HCT116 (cell line): ENCODE measurements around the gene CDV3. TPM values are rescaled to one million over a fixed set of nuclear protein-coding genes. Genes with fewer than 3 reads are reported as not detected.

Experiments
- ATAC-seq: fragments of 200-7000 bp; cut with Tn5 transposase; 2 replicates; pipeline ENCODE4 v1.9.1; 2020; ENCODE audit warnings: mild to moderate bottlenecking, moderate library complexity
- BruUV-seq: library from RNA; stranded (reverse); fragments of 400-500 nt; replicated peaks from 2 replicates; lab custom pipeline; 2021; lab: Mats Ljungman, UMichigan
- CTCF ChIA-PET: fragments of 300-600 bp; sonication (Branson Sonifier 250); formaldehyde crosslinking; loops from one replicate; lab custom pipeline; 2021; ENCODE audit warnings: antibody characterized with exemption; lab: Charles Lee
- POLR2A ChIA-PET: fragments of 300-600, 350-600 bp; sonication (Branson Sonifier 250); formaldehyde crosslinking; loops from one replicate; lab custom pipeline; 2021; ENCODE audit warnings: antibody characterized with exemption; lab: Charles Lee
- RAD21 ChIA-PET, 2 experiments: fragments of 300-600 bp; sonication (Branson Sonifier 250); formaldehyde crosslinking; loops; one replicate each; lab custom pipeline; 2023; ENCODE audit warnings: low total read pairs in 2 of 2; ENCODE audit not compliant: uncharacterized antibody in 2 of 2, unreplicated experiment in 2 of 2, low non-redundant PET in 1 of 2; lab: Charles Lee
- DNase-seq: peaks from one replicate; pipeline ENCODE4 v3.0.0-alpha.2; 2010; ENCODE audit warnings: low read depth, low spot score
- H2AFZ ChIP-seq: fragments of 200-600 bp; shearing (Covaris generic), sonication (generic); 2 replicates; pipeline ENCODE4 v1.6.1; 2017; ENCODE audit warnings: low read depth, mixed run types, mixed read lengths, antibody characterized with exemption, low read length; ENCODE audit not compliant: poor library complexity, severe bottlenecking
- H3K27ac ChIP-seq: 2 replicates; pipeline ENCODE4 v1.5.1; 2012; ENCODE audit warnings: low read depth, low read length
- H3K27me3 ChIP-seq: fragments of 200-600 bp; sonication (generic); 2 replicates; pipeline ENCODE4 v1.6.1; 2016; ENCODE audit warnings: mixed run types, low read length, mixed read lengths; ENCODE audit not compliant: insufficient read depth
- H3K36me3 ChIP-seq, 2 experiments: fragments of 200-500 bp in 1 of 2; fragments of 200-600 bp in 1 of 2; sonication (Bioruptor generic) in 1 of 2; sonication (generic) in 1 of 2; 2 replicates each; pipeline versions ENCODE4 v1.5.1 to v1.6.1; 2014 to 2016; ENCODE audit warnings: low read length in 2 of 2, inconsistent platforms in 1 of 2, mixed read lengths in 1 of 2, mixed run types in 1 of 2; ENCODE audit not compliant: insufficient read depth in 2 of 2, control insufficient read depth in 1 of 2
- H3K4me1 ChIP-seq, 2 experiments: fragments of 200-600 bp in 1 of 2; sonication (generic) in 1 of 2; 2 replicates each; pipeline versions ENCODE4 v1.5.1 to v1.6.1; 2012 to 2017; ENCODE audit warnings: low read length in 2 of 2, inconsistent platforms in 1 of 2, mild to moderate bottlenecking in 1 of 2, mixed read lengths in 1 of 2, mixed run types in 1 of 2, moderate library complexity in 1 of 2; ENCODE audit not compliant: insufficient read depth in 2 of 2, control insufficient read depth in 1 of 2
- H3K4me2 ChIP-seq: fragments of 200-600 bp; sonication (generic); 2 replicates; pipeline ENCODE4 v1.6.1; 2017; ENCODE audit warnings: mixed run types, low read length, mixed read lengths
- H3K4me3 ChIP-seq, 2 experiments: fragments of 200-600 bp in 1 of 2; sonication (generic) in 1 of 2; replicated peaks in 1 of 2; 2 replicates each; pipeline ENCODE4 v1.5.1; 2011 to 2016; ENCODE audit warnings: low read length in 2 of 2, control low read depth in 1 of 2, low read depth in 1 of 2, mild to moderate bottlenecking in 1 of 2, mixed read lengths in 1 of 2, mixed run types in 1 of 2
- H3K79me2 ChIP-seq: fragments of 200-600 bp; sonication (generic); 2 replicates; pipeline ENCODE4 v1.6.1; 2017; ENCODE audit warnings: mild to moderate bottlenecking, mixed run types, low read length, moderate library complexity, mixed read lengths; ENCODE audit not compliant: insufficient read depth
- H3K9ac ChIP-seq: fragments of 200-600 bp; sonication (generic); 2 replicates; pipeline ENCODE4 v1.6.1; 2016; ENCODE audit warnings: low read length, mixed read lengths
- H3K9me2 ChIP-seq: fragments of 200-600 bp; sonication (generic), shearing (Covaris generic); 2 replicates; pipeline ENCODE4 v1.6.1; 2017; ENCODE audit warnings: mixed run types, mild to moderate bottlenecking, moderate library complexity; ENCODE audit not compliant: insufficient read depth
- H3K9me3 ChIP-seq, 2 experiments: fragments of 200-500 bp in 1 of 2; fragments of 200-600 bp in 1 of 2; sonication (Bioruptor generic) in 1 of 2; sonication (generic) in 1 of 2; 2 replicates each; pipeline ENCODE4 v1.6.1; 2014 to 2017; ENCODE audit warnings: low read length in 2 of 2, mixed read lengths in 2 of 2, inconsistent platforms in 1 of 2, low read depth in 1 of 2, mild to moderate bottlenecking in 1 of 2, mixed run types in 1 of 2, moderate library complexity in 1 of 2; ENCODE audit not compliant: control insufficient read depth in 1 of 2, insufficient read depth in 1 of 2
- H4K20me1 ChIP-seq: fragments of 200-600 bp; sonication (generic), shearing (Covaris generic); 2 replicates; pipeline ENCODE4 v1.6.1; 2017; ENCODE audit warnings: mixed run types, mild to moderate bottlenecking, moderate library complexity; ENCODE audit not compliant: insufficient read depth
- CBX3 ChIP-seq: IDR thresholded peaks from 2 replicates; pipeline ENCODE4 v1.6.1; 2012; ENCODE audit warnings: low read depth
- RAD21 ChIP-seq: IDR thresholded peaks from 2 replicates; pipeline ENCODE4 v1.6.1; 2012; ENCODE audit warnings: low read depth, mild to moderate bottlenecking
- intact Hi-C: fragments of 100-400 bp; cut with micrococcal nuclease; formaldehyde crosslinking; loops from 2 replicates; pipeline ENCODE4 v1.10.0; 2022
- total RNA-seq: library from RNA; stranded (reverse); gene quantifications from one replicate; pipeline ENCODE4 v1.2.1, GENCODE V29; 2021; ENCODE audit not compliant: unreplicated experiment
- TF ChIP-seq, protein P1 (sequence below), 3 experiments: fragments of 200-600 bp in 1 of 3; sonication (generic) in 1 of 3; IDR thresholded peaks in 2 of 3; conservative IDR thresholded peaks in 1 of 3; 2 replicates each; pipeline ENCODE4 v1.5.1; 2012 to 2017; ENCODE audit warnings: low read depth in 2 of 3, low read length in 2 of 3, antibody characterized with exemption in 1 of 3, borderline replicate concordance in 1 of 3, control low read depth in 1 of 3, mild to moderate bottlenecking in 1 of 3, mixed read lengths in 1 of 3, mixed run types in 1 of 3, moderate library complexity in 1 of 3; ENCODE audit not compliant: insufficient read depth in 1 of 3
- TF ChIP-seq, protein P2 (sequence below): IDR thresholded peaks from 2 replicates; pipeline ENCODE4 v1.6.1; 2012

The CDV3 gene
- total RNA-seq, 1 experiment from 2014 or later, result 153 TPM

DNA sequence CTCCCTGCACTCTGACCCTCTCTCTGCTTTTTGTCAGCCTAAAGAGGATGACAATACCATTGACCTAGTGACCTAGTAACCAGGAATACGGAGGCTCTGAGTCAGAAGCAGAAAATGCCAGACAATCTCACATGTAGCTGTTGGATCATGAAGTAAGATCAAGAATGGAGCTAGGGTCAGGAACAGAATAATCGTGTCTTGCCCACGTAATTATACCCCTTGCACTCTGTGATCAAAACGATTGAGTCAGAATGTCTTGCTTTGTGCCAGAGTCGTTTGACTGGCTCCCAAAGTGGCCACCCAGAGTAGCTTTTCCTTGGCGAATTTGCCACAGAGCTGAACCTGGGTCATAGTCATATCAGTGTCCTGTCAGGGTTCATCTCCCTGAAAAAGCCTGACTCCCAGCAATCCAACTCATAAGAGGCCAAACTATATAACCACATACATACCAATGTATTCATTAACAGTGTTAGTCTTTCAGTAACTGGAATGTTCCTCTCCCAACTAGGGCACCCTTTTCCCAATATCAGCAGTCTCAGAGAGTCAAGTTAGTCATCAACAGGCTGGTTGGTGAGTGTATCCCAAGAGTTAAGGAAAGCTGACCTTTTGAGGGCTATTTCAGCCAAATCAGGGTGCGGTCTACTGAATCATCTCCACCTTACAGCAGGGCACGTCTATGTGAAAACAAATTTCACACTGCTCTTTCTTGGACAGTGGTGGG, 5.0 kb upstream of the CDV3 start:
- no peaks in the 10 kb centered on the region for H3K9me2 ChIP-seq

More for the DNA sequence above, 5.0 kb upstream of the CDV3 start:
- Histone ChIP-seq H3K36me3 (no peaks in the 10 kb centered on the region), H3K4me2 (peak overlapping the region; percentile 65), H3K4me3 (peak overlapping the region in 1 of 2 experiments; percentile 16; a peak in 2 of 4 replicates), H3K79me2 (no peaks in the 10 kb centered on the region), H3K9ac (peak overlapping the region; percentile 31), H2AFZ (peak overlapping the region; percentile 20), H3K9me3 (no peaks in the 10 kb centered on the region), H3K27me3 (no peaks in the 10 kb centered on the region), H3K4me1 (peaks cover 37 to 51% of the 10 kb centered on the region in 2 experiments), H4K20me1 (no peaks in the 10 kb centered on the region), H3K27ac (peak overlapping the region; percentile 39; the same call in 1 of the 2 replicates)
- intact Hi-C loops, result no loop called here
- ChIA-PET RAD21 (no interaction called here), POLR2A (interaction anchor here (1.0 kb wide), 1 partner anchor 10 kb away, joined by 3 read pairs; no protein-coding TSS in a partner anchor), CTCF (interaction anchor here (1.6 kb wide), 1 partner anchor 10 kb away, joined by 4 read pairs; no protein-coding TSS in a partner anchor)
- BruUV-seq, result no TSS peak
- peak; percentile 73 for DNase-seq
- peak; percentile 16 for ATAC-seq
- TF ChIP-seq, protein P1, sequence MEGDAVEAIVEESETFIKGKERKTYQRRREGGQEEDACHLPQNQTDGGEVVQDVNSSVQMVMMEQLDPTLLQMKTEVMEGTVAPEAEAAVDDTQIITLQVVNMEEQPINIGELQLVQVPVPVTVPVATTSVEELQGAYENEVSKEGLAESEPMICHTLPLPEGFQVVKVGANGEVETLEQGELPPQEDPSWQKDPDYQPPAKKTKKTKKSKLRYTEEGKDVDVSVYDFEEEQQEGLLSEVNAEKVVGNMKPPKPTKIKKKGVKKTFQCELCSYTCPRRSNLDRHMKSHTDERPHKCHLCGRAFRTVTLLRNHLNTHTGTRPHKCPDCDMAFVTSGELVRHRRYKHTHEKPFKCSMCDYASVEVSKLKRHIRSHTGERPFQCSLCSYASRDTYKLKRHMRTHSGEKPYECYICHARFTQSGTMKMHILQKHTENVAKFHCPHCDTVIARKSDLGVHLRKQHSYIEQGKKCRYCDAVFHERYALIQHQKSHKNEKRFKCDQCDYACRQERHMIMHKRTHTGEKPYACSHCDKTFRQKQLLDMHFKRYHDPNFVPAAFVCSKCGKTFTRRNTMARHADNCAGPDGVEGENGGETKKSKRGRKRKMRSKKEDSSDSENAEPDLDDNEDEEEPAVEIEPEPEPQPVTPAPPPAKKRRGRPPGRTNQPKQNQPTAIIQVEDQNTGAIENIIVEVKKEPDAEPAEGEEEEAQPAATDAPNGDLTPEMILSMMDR (IDR thresholded peaks at IDR 0.05 in 2 of 3, conservative IDR thresholded peaks at IDR 0.05 in 1 of 3; ENCODE audit: borderline replicate concordance in 1 of 3, insufficient read depth in 1 of 3, low read depth in 2 of 3, low read length in 2 of 3), result no peak
- no peak for TF ChIP-seq RAD21
- TF ChIP-seq, protein P2, sequence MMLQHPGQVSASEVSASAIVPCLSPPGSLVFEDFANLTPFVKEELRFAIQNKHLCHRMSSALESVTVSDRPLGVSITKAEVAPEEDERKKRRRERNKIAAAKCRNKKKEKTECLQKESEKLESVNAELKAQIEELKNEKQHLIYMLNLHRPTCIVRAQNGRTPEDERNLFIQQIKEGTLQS, result no peak
- no peak for TF ChIP-seq CBX3
